ENCODE measurements around the gene LDLR.
"Not testable (repeated sequence)": the region's sequence is repeated elsewhere in the genome, so short reads cannot be mapped to it uniquely, and the experiment has no call there.

The LDLR gene

GRCh38 chr19:11173516-11174155 lies 84.4 kb downstream of the LDLR start:
- DNase-seq (ENCODE audit: low spot score): no peak

GRCh38 chr19:11174336-11174735 lies 85.1 kb downstream of the LDLR start:
- DNase-seq (ENCODE audit: low spot score): no peak

GRCh38 chr19:11175920-11176319 lies 86.7 kb downstream of the LDLR start:
- DNase-seq (ENCODE audit: low spot score): no peak

- DNase-seq (ENCODE audit: low spot score): no peak
Observed at GRCh38 chr19:11176466-11177193, 87.4 kb downstream of the LDLR start.

DNA sequence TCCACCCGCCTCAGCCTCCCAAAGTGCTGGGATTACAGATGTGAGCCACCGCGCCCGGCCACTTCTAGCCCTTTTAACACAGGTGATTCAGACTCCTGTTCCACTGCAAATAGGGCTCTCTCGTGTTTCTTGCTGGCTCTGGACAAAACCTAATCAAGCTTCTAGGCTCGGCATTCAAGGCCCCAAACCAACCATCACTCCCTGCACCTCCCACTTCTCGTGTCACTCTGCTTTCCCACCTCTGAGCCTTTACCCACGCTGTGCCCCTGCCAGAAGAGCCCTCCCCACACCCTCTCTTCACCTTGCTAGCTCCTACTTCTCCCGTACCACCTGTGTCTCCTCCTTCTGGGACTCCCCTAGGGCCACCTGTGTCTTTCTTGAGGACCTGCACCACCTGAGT lies 88.3 kb downstream of the LDLR start:
- no peak for DNase-seq (ENCODE audit: low spot score)

- not testable (repeated sequence) for DNase-seq (ENCODE audit: low spot score)
Observed at GRCh38 chr19:11179145-11179465, 89.8 kb downstream of the LDLR start.

GRCh38 chr19:11179716-11180297 lies 90.5 kb downstream of the LDLR start:
- DNase-seq (ENCODE audit: low spot score): no peak

- no peak for DNase-seq (ENCODE audit: low spot score)
Observed at GRCh38 chr19:11180346-11180745, 91.1 kb downstream of the LDLR start.

DNA sequence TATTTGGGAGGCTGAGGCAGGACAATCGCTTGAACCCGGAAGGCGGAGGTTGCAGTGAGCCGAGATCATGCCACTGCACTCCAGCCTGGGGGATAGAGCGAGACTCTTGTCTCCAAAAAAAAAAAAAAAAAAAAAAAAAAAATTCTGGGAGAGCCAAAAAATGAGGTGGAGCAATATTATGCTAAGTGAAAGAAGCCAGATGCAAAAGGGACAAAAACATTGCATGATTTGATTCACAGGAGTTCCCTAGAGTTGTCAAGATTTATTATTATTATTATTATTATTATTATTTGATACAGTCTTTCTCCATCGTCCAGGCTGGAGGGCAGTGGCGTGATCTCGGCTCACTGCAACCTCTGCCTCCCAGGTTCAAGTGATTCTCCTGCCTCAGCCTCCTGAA lies 91.7 kb downstream of the LDLR start:
- DNase-seq (ENCODE audit: low spot score): not testable (repeated sequence)

DNA sequence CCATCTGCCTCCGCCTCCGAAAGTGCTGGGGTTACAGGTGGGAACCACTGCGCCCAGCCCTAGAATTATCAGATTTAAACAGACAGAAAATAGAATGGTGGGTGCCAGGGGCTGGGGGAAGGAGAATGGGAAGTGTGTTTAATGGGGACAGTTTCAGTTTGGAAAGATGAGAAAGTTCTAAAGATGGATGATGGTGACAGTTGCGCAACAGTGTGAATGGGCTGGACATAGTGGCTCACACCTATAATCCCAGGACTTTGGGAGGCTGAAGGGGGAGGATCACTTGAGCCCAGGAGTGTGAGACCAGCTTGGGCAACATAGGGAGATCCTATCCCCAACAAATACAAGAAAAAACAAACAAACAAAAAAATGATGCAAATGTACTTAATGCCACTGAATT lies 92.2 kb downstream of the LDLR start:
- DNase-seq (ENCODE audit: low spot score): peak; percentile 31

Measured in hematopoietic multipotent progenitor cell treated with erythropoietin and hydrocortisone succinate and interleukin-3 and kit ligand, for 17 days (in vitro differentiated cells).